Measurements from ENCODE around the gene FAM216A. TPM values are rescaled to one million over a fixed set of nuclear protein-coding genes. Genes with fewer than 3 reads are reported as not detected.
"Not testable (repeated sequence)": the region's sequence is repeated elsewhere in the genome, so short reads cannot be mapped to it uniquely, and the experiment has no call there.

FAM216A gene, protein sequence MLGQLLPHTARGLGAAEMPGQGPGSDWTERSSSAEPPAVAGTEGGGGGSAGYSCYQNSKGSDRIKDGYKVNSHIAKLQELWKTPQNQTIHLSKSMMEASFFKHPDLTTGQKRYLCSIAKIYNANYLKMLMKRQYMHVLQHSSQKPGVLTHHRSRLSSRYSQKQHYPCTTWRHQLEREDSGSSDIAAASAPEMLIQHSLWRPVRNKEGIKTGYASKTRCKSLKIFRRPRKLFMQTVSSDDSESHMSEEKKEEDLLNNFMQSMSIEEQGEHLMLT
- polyA plus RNA-seq (2013, experiment 1 of 2): 52.3 TPM
- 55.8 TPM for polyA plus RNA-seq (2013, experiment 2 of 2)

- H3K4me1 ChIP-seq (ENCODE audit: control insufficient read depth in 2 of 2, insufficient read depth in 1 of 2, low read depth in 1 of 2, low read length in 2 of 2): peaks cover 6 to 8% of the 10 kb centered on the region in 2 donors
- WGBS, 2 donors (ENCODE audit: extremely low coverage in 2 of 2, insufficient read length in 2 of 2, insufficient replicate concordance in 1 of 2): no CpG with 5 or more reads among the region's 78 CpGs
These were observed at the start of gene FAM216A, which contains the start of gene GPN3 for GRCh38 chr12:110468214-110469048. Gene FAM216A (plus strand): TSS chr12:110468845. CDS start chr12:110468876, 31 bp downstream. Gene GPN3 (minus strand): TSS chr12:110468257. CDS start chr12:110468203, 54 bp downstream.

DNA sequence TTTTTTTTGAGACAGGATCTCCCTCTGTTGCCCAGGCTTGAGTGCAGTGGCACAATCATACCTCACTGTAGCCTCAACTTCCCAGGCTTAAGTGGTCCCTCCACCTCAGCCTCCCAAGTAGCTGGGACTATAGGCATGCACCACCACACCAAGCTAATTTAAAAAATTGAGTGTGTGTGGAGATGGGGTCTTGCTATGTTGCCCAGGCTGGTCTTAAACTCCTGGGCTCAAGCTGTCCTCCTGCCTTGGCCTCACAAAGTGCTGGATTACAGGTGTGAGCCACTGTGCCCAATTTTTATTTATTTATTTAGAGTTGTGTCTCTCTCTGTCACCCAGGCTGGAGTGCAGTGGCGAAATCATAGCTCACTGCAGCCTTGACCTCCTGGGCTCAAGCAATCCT, 48.0 kb upstream of the FAM216A start:
- not testable (repeated sequence) for H4K8ac ChIP-seq (ENCODE audit: low read depth, low read length); H3K4me2 ChIP-seq (ENCODE audit: insufficient read depth, low read length, poor library complexity, severe bottlenecking); H4K91ac ChIP-seq (ENCODE audit: low read depth, low read length, poor library complexity); H2BK12ac ChIP-seq (ENCODE audit: low read length); H3K27ac ChIP-seq (replicated peaks; ENCODE audit: low read length); H3K9ac ChIP-seq (ENCODE audit: low read depth, low read length, poor library complexity); H3K4me3 ChIP-seq (ENCODE audit: low read length in 2 of 2); H2AK5ac ChIP-seq (ENCODE audit: low read depth, low read length); H3K23ac ChIP-seq (ENCODE audit: low read depth, low read length, poor library complexity); H3K14ac ChIP-seq (ENCODE audit: low read length); H3K36me3 ChIP-seq (replicated peaks in 1 of 2; ENCODE audit: control insufficient read depth in 2 of 2, insufficient read depth in 2 of 2, low read length in 2 of 2); H2AFZ ChIP-seq (ENCODE audit: low read length); H2BK5ac ChIP-seq (ENCODE audit: low read length); H3K9me3 ChIP-seq (replicated peaks in 1 of 2; ENCODE audit: control insufficient read depth in 2 of 2, insufficient read depth in 1 of 2, low read depth in 1 of 2, low read length in 2 of 2); H3K27me3 ChIP-seq (ENCODE audit: control insufficient read depth in 3 of 3, insufficient read depth in 3 of 3, low read depth in 1 of 3, low read length in 3 of 3); DNase-seq (ENCODE audit: low spot score); H3K4me1 ChIP-seq (ENCODE audit: control insufficient read depth in 2 of 2, insufficient read depth in 1 of 2, low read depth in 1 of 2, low read length in 2 of 2); H2BK15ac ChIP-seq (ENCODE audit: low read length); H3K4ac ChIP-seq (ENCODE audit: low read length); H3K79me1 ChIP-seq (ENCODE audit: low read depth, low read length); H3K18ac ChIP-seq (ENCODE audit: low read length); H2BK120ac ChIP-seq (ENCODE audit: low read depth, low read length)
- WGBS, 2 donors (ENCODE audit: extremely low coverage in 2 of 2, insufficient read length in 2 of 2, insufficient replicate concordance in 1 of 2): no CpG with 5 or more reads among the region's 1 CpG

More at GRCh38 chr12:110468214-110469048, at the start of gene FAM216A, which contains the start of gene GPN3:
- Histone ChIP-seq H3K4me3 (ENCODE audit: low read length in 2 of 2) (peak within 1 kb of the TSS; percentile 62 to 96), H3K18ac (ENCODE audit: low read length) (peak within 1 kb of the TSS; percentile 99), H3K23ac (ENCODE audit: low read depth, low read length, poor library complexity) (peak within 1 kb of the TSS; percentile 94), H3K79me1 (ENCODE audit: low read depth, low read length) (peaks cover 10% of the 10 kb centered on the region), H3K27ac (replicated peaks; ENCODE audit: low read length) (peak within 1 kb of the TSS; percentile 99), H2BK120ac (ENCODE audit: low read depth, low read length) (peak within 1 kb of the TSS; percentile 95), H4K8ac (ENCODE audit: low read depth, low read length) (peak within 1 kb of the TSS; percentile 3), H2BK5ac (ENCODE audit: low read length) (peak within 1 kb of the TSS; percentile 100), H3K4ac (ENCODE audit: low read length) (peak within 1 kb of the TSS; percentile 53), H3K36me3 (replicated peaks in 1 of 2; ENCODE audit: control insufficient read depth in 2 of 2, insufficient read depth in 2 of 2, low read length in 2 of 2) (peaks cover 9 to 24% of the 10 kb centered on the region in 2 donors), H3K27me3 (ENCODE audit: control insufficient read depth in 3 of 3, insufficient read depth in 3 of 3, low read depth in 1 of 3, low read length in 3 of 3) (no peaks in the 10 kb centered on the region), H3K9me3 (replicated peaks in 1 of 2; ENCODE audit: control insufficient read depth in 2 of 2, insufficient read depth in 1 of 2, low read depth in 1 of 2, low read length in 2 of 2) (no peaks in the 10 kb centered on the region), H2AFZ (ENCODE audit: low read length) (peak within 1 kb of the TSS; percentile 100), H2BK12ac (ENCODE audit: low read length) (peak within 1 kb of the TSS; percentile 90), H4K91ac (ENCODE audit: low read depth, low read length, poor library complexity) (peak within 1 kb of the TSS; percentile 68), H3K4me2 (ENCODE audit: insufficient read depth, low read length, poor library complexity, severe bottlenecking) (peak within 1 kb of the TSS; percentile 97), H3K14ac (ENCODE audit: low read length) (peak within 1 kb of the TSS; percentile 89), H3K9ac (ENCODE audit: low read depth, low read length, poor library complexity) (peak within 1 kb of the TSS; percentile 95), H2AK5ac (ENCODE audit: low read depth, low read length) (peak within 1 kb of the TSS; percentile 75), H2BK15ac (ENCODE audit: low read length) (peak within 1 kb of the TSS; percentile 92)
- peak; percentile 99 for DNase-seq (ENCODE audit: low spot score)

DNA sequence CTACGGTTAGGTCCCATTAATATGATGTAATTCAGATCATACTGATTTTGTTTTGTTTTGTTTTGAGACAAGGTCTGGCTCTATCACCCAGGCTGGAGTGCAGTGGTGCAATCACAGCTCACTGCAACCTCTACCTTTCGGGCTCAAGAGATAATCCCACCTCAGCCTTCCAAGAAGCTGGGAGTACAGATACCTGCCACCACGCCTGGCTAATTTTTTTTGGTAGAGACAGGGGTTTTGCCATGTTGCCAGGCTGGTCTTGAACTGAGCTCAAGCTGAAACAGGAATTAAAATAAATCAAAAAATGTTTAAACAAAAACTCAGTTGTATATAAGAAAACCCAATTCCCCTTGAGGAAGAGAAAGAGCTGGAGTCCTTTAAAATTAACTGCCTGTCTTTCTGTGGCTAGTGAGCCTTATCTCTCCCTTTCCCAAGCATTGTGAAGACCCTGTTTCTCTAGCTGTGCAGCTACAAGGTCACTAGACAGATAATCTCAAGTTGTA, 47.4 kb upstream of the FAM216A start:
- H3K27ac ChIP-seq (replicated peaks; ENCODE audit: low read length): no peak overlapping the region
- H3K18ac ChIP-seq (ENCODE audit: low read length): no peak overlapping the region
- H3K79me1 ChIP-seq (ENCODE audit: low read depth, low read length): no peaks in the 10 kb centered on the region
- DNase-seq (ENCODE audit: low spot score): no peak
- no peak overlapping the region for H3K4ac ChIP-seq (ENCODE audit: low read length)
- H2BK5ac ChIP-seq (ENCODE audit: low read length): no peak overlapping the region
- no peak overlapping the region for H2AK5ac ChIP-seq (ENCODE audit: low read depth, low read length)
- no peaks in the 10 kb centered on the region for H3K9me3 ChIP-seq (replicated peaks in 1 of 2; ENCODE audit: control insufficient read depth in 2 of 2, insufficient read depth in 1 of 2, low read depth in 1 of 2, low read length in 2 of 2)
- H3K14ac ChIP-seq (ENCODE audit: low read length): no peak overlapping the region
- H4K91ac ChIP-seq (ENCODE audit: low read depth, low read length, poor library complexity): no peak overlapping the region
- no peak overlapping the region for H2BK15ac ChIP-seq (ENCODE audit: low read length)
- no peak overlapping the region for H3K23ac ChIP-seq (ENCODE audit: low read depth, low read length, poor library complexity)
- peaks cover 0 to 5% of the 10 kb centered on the region in 2 donors for H3K4me1 ChIP-seq (ENCODE audit: control insufficient read depth in 2 of 2, insufficient read depth in 1 of 2, low read depth in 1 of 2, low read length in 2 of 2)
- H4K8ac ChIP-seq (ENCODE audit: low read depth, low read length): no peak overlapping the region
- no peak overlapping the region for H3K9ac ChIP-seq (ENCODE audit: low read depth, low read length, poor library complexity)
- no peak overlapping the region for H2BK12ac ChIP-seq (ENCODE audit: low read length)
- no peaks in the 10 kb centered on the region for H3K36me3 ChIP-seq (replicated peaks in 1 of 2; ENCODE audit: control insufficient read depth in 2 of 2, insufficient read depth in 2 of 2, low read length in 2 of 2)
- H3K4me2 ChIP-seq (ENCODE audit: insufficient read depth, low read length, poor library complexity, severe bottlenecking): no peak overlapping the region
- H3K4me3 ChIP-seq (ENCODE audit: low read length in 2 of 2): no peak overlapping the region
- H2BK120ac ChIP-seq (ENCODE audit: low read depth, low read length): no peak overlapping the region
- no peak overlapping the region for H2AFZ ChIP-seq (ENCODE audit: low read length)
- H3K27me3 ChIP-seq (ENCODE audit: control insufficient read depth in 3 of 3, insufficient read depth in 3 of 3, low read depth in 1 of 3, low read length in 3 of 3): no peaks in the 10 kb centered on the region
- WGBS, 2 donors (ENCODE audit: extremely low coverage in 2 of 2, insufficient read length in 2 of 2, insufficient replicate concordance in 1 of 2): no CpG with 5 or more reads among the region's 3 CpGs

- peaks cover 0 to 5% of the 10 kb centered on the region in 2 donors for H3K4me1 ChIP-seq (ENCODE audit: control insufficient read depth in 2 of 2, insufficient read depth in 1 of 2, low read depth in 1 of 2, low read length in 2 of 2)
- no peak overlapping the region for H3K4ac ChIP-seq (ENCODE audit: low read length)
- no peak overlapping the region for H2BK15ac ChIP-seq (ENCODE audit: low read length)
- no peak overlapping the region for H2BK120ac ChIP-seq (ENCODE audit: low read depth, low read length)
- no peak overlapping the region for H3K23ac ChIP-seq (ENCODE audit: low read depth, low read length, poor library complexity)
- H3K9ac ChIP-seq (ENCODE audit: low read depth, low read length, poor library complexity): no peak overlapping the region
- H2AK5ac ChIP-seq (ENCODE audit: low read depth, low read length): no peak overlapping the region
- no peak overlapping the region for H3K4me2 ChIP-seq (ENCODE audit: insufficient read depth, low read length, poor library complexity, severe bottlenecking)
- H2BK12ac ChIP-seq (ENCODE audit: low read length): no peak overlapping the region
- H4K91ac ChIP-seq (ENCODE audit: low read depth, low read length, poor library complexity): no peak overlapping the region
- H4K8ac ChIP-seq (ENCODE audit: low read depth, low read length): no peak overlapping the region
- WGBS, 2 donors (ENCODE audit: extremely low coverage in 2 of 2, insufficient read length in 2 of 2, insufficient replicate concordance in 1 of 2): no CpG with 5 or more reads among the region's 4 CpGs
- H3K27me3 ChIP-seq (ENCODE audit: control insufficient read depth in 3 of 3, insufficient read depth in 3 of 3, low read depth in 1 of 3, low read length in 3 of 3): no peaks in the 10 kb centered on the region
- H3K36me3 ChIP-seq (replicated peaks in 1 of 2; ENCODE audit: control insufficient read depth in 2 of 2, insufficient read depth in 2 of 2, low read length in 2 of 2): no peaks in the 10 kb centered on the region
- H3K27ac ChIP-seq (replicated peaks; ENCODE audit: low read length): no peak overlapping the region
- no peak overlapping the region for H3K18ac ChIP-seq (ENCODE audit: low read length)
- no peak for DNase-seq (ENCODE audit: low spot score)
- H2AFZ ChIP-seq (ENCODE audit: low read length): peak overlapping the region; percentile 18
- no peak overlapping the region for H3K4me3 ChIP-seq (ENCODE audit: low read length in 2 of 2)
- H3K79me1 ChIP-seq (ENCODE audit: low read depth, low read length): no peaks in the 10 kb centered on the region
- no peak overlapping the region for H2BK5ac ChIP-seq (ENCODE audit: low read length)
- no peak overlapping the region for H3K14ac ChIP-seq (ENCODE audit: low read length)
- H3K9me3 ChIP-seq (replicated peaks in 1 of 2; ENCODE audit: control insufficient read depth in 2 of 2, insufficient read depth in 1 of 2, low read depth in 1 of 2, low read length in 2 of 2): no peaks in the 10 kb centered on the region
These were observed 46.9 kb upstream of the FAM216A start for GRCh38 chr12:110421701-110422100.

All from neuronal stem cell (in vitro differentiated cells).